Inflammatory macrophage treated with lipopolysaccharide for 1 hour (primary cell): ENCODE data around the gene GPATCH8.
"Not testable (repeated sequence)": the region's sequence is repeated elsewhere in the genome, so short reads cannot be mapped to it uniquely, and the experiment has no call there.

Experiments used
- DNase-seq, 2 donors: peaks; one replicate each; pipeline ENCODE4 v3.0.0-alpha.2; 2020 to 2022

The GPATCH8 gene

DNA sequence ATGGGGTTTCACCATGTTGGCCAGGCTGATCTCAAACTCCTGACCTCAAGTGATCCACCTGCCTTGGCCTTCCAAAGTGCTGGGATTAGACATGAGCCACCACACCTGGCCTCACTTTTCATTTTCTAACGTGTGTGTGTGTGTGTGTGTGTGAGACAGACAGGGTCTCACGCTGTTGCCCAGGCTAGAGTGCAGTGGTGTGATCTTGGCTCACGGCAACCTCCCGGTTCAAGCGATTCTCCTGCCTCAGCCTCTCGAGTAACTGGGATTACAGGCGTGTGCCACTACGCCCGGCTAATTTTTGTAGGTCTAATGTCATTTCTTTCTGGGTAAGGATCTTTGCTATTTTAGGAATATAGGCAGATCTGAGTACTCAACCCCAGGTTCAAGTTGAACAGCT, 109.1 kb downstream of the GPATCH8 start:
- not testable (repeated sequence) for DNase-seq

DNA sequence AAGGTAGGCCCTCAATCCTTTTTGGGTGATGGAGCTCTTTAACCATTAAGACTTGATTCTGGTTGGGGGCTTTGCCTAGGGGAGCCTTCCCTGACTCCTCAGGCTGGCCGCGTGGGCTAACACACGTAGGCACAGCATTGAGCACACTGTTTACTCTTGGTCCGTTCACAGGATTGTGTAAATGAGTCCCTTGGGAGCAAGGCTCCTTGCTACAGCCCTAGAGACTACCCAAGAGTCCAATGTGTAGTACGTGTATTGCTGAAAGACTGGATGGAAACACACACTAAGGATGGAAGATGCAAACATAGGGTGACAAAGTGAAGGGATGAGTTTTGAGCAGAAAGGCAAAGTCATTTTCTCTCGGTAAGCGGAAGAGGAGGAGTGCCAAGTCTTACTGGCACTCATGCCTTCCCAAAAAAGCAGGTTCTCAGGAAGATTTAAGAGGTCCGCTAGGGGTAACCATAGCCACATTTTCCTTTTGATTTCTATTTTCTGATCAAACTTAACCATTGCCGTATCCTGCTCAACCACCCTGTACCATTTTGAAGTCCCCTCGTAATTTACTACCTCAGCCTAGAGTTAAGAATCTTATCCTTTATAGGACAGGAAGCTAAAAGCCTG, 112.8 kb downstream of the GPATCH8 start:
- DNase-seq, result no peak

DNA sequence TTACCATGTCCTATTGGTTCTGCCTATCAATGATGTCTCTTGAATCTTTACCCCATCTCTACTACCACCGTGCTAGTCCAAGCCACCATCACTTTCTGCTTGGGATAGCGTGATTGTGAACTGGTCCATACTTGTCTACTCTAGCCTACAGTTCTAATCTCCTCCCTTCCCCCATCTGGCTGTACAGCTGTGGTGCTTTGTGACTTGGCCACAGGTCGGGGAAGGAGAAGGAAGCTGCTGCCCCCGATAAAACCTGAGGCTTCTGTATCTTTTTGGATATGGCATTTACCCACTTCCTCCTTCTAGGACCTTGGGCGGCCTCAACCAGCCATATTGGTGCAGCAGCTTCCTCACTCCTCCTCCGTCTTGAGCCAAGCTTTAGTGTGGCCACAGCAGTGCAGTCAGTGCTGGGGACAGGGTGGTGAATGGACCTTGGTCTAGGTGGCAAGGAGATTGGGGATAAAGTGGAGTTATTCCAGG, 113.4 kb downstream of the GPATCH8 start:
- peak; percentile 22 to 34 for DNase-seq

DNA sequence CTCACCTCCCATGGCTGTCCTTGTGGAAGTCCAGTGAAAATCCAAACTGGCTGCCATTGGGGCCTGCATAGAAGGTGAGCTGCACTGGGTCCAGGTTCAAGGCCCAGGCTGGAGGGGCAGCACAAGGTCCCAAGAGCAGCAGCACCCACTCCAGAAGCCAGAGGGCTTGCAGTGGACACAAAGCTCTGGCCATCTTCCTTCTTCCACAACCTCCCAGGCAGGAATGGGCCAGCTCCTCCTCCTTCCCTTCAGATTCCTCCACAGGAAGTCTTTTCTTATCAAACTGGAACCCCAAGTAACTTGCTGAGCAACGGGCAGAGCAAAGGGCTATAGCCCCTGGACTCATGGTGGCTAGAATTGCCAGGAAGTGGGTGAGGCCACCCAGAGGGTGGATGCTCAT, 113.9 kb downstream of the GPATCH8 start, which contains the start of gene ITGA2B:
ITGA2B (minus strand) TSS at position 369 of the 400 bp plus-strand sequence; CDS start at position 193, 176 bp downstream.
- DNase-seq, result no peak

DNA sequence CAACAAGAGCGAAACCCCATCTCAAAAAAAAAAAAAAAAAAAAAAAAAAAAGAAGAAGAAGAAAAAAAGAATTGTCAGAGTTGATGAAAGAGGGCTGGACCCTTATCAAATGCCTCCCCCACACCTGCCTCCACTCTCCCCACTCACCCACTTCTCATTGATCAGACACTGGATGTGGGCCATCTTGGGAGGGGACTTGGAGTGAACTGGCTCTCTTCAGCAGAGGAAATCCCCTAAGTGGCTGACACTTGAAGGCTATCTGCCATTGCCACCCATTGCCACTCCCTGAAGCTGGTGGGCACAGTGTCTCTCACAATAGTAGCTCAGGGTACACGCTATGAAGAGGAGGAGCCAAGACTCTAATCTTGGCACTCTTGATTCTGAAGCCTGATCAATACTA, 115.4 kb downstream of the GPATCH8 start:
- DNase-seq, result no peak

DNA sequence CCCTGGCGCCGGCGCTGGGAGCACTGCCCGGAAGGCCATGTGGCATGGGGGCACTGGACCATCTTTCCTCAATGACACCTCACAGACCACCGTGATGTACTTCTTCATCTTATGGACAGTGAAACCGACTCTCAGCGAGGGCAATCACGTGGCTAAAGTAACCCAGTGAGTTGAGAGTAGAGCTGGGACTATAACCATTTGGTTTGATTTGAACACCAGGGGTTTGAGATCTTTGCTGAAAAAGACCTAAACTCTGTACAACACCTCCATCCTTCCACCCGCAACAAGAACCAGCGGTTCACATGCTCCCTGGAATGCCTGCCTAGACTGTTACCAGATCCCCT, 117.1 kb downstream of the GPATCH8 start:
- DNase-seq, result no peak

DNA sequence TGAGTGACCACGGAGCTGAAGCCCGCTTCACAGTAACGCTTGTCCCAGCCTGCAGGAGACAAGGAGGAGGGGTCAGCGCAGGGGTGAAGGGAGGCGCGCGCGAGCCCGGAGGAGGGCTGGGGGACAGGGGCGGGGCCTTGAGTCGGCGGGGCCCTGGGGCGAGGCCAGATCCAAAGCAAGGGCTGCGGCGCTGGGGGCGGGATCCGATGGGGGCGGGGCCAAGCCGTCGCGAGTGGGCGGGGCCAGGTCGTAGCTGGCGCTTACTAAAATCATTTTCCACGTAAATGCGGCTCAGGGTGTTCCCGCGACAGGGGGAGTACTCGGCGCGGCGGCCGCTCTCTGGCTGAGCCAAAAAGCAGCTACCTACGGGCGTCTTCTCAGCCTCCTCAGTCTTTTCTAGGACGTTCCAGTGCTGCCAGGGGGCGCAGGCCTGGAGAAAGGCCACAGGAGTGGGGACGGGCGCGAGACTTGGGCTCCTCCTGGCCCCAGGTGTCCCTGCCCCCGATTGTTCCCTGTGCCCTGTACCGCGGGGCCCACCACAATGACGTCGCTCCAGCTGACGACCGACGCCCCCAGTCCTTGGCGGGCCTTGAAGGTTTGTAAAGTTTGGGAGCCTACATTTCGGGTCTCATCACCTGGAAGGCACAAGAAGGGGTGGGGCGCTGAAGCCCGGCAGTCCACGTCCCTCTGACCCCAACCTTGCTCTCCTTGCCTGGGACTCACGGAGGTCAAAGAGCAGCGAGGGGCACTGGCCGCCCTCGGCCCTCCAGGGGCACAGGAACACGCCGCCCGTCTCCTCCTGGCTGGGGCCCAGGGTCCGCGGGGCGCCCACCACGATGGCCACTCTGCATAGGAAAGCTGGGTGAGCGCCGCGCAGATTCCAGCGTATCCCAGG, 117.7 kb downstream of the GPATCH8 start:
- peak; percentile 60 to 77 for DNase-seq

DNA sequence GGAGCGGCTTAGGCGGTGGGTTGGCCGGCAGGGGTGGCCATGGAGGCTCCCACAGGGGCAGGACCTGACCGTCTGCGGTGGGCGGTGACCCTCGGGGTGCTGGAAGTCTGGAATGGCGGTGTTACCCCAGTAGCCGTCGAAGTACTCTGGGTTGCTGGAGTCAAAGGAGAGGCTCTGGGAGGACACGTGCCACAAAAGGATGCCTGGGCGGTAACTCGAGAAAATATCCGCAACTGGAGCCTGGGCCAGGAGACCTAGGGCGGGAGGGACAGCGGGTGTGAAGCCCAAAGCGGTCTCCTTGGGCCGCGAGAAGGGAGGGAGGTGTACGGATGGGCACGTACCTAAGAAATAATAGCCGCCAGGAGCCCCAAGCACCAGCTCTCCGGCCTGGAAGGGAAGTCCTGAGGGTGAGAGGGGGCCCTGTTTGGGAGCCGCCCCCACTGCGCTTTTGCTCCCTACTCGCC, 118.4 kb downstream of the GPATCH8 start:
- no peak for DNase-seq

DNA sequence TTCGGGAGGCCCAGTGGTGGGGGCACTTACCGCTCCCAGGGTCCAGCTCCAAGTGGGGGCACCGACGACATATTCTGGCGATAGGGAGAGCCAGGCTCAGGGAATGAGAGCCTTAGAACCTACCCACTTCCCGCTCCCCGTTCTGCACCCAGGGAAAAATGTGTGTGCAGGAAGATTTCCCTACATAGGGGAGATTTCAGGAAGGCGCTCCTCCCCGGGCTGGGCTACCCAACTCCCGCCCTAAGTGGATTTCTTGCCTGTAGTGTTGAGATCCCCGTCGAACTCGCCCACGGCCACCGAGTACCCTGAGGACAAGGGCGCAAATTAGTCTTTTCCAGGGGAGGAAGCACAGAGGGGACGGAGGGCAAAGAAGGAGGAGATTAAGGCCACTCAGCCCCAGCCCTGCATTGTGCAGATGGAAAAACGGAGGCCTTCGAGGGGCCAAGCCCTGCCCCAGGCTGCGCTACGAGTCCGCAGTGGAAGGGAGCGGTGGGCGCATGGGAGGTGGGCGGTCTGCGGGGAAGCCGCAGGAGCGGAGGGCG, 118.9 kb downstream of the GPATCH8 start:
- DNase-seq, result no peak

DNA sequence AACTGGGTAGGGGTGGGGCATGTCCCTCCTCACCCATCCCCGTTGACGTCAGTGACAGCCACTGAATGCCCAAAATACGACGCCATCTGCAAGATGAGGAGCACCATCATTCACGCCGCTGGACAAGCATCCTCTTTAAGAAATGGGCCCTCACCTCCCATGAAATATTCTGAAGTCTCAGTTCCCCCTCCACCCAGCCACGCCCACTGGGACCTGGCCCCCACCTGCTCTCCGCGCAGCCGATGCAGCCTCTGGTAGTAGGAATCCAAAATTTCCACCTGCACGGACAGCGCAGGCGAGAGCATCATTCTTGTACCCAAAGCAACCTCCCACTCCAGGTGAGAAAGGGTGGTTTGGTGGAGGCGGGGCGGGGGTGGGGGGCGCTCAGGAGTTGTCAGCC, 119.3 kb downstream of the GPATCH8 start:
- DNase-seq, result no peak

DNA sequence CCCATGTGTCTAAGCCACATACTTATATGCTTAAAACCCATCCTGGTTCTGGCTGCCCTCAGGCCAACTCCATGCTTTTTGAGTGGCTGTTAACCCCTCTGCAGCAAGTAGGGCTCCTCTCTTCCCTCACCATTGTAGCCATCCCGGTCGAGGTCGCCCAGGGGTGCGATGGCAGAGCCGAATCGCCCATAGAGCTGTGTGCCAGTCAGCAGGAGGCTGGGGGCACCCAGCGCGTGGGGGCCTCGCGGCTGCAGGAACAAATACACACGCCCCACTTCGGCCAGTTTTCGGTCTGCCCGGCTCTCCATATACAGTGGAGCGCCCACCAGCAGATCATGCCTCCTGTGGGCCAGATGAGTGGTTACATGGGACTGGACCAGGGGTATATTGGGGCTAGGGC, 119.8 kb downstream of the GPATCH8 start:
- no peak for DNase-seq

DNA sequence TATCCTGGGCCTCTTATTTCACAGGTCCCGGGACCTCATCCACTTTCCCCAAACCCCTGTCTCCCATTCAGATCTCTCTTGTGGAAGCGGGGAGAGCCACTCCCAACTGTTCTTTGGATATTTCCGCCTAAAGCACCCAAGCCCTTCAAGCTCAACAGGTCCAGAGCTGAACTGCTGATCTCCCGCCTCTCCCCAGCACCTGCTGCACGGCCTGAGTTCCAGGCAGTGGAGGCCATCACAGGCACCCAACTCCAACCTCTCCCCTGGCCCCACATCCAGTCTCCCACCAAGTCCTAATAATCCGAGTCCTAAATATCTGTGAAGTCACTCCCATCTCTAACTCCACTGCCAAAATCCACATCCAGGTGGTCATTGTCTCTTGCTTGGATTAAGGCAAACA, 120.3 kb downstream of the GPATCH8 start:
- no peak for DNase-seq

DNA sequence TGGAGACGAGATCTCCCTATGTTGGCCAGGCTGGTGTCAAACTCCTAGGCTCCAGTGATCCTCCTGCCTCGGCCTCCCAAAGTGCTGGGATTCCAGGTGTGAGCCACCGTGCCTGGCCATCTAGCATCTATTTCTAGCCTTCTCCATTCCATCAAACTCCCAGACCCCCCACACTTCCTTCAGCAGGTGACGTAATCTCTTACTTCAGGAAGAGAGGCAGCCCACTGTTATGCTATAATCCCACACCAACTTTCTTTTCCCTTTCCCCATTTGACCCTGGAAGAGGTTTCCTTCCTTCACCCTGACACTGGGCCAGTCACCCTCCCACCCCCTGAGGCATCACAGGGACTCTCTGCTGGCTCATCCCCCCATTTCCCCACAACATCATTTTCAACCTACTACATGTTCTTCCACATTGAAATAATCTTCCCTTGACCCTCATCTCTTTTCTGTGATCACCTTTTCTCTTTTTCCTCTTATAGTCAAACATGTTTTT, 121.3 kb downstream of the GPATCH8 start:
- DNase-seq, result peak; percentile 10 to 55

DNA sequence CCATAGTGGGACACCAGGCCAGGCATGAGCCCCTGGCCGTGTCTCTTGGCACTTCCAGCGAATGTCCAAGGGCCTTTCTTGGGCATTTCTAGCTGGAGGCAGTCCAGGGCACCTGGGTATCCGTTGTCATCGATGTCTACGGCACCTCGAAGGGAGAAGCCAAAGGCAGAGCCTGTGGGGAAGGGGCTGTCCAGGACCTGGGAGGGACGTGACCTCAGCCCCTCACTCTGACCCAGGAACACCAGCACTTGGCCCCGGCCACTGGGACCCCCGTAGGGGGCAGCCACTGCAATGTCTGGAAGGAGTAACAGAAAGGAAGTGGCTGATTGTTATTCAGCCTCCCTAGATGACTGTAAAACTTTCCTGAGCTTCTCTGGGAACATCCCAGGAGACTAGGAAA, 122.4 kb downstream of the GPATCH8 start:
- no peak for DNase-seq

DNA sequence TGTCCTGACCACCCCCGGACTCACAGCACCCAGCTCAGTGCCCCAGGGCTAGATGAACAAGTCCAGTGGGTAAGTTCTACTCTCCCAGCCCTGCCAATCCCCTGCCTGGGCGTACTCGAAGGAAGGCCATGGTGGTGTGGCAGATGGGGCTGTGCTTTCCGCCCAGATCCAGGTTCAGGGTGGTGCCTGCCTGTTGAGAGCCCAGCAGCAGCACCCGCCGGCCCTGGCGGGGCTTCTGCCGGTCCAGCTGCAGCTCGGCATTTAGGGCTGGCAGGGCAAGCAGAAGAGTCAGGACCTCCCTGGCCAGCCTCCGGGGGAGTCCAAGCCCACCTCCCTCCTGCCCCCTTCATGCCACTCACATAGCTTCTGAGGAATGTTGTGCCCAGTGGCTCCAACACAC, 123.3 kb downstream of the GPATCH8 start:
- DNase-seq, result no peak

DNA sequence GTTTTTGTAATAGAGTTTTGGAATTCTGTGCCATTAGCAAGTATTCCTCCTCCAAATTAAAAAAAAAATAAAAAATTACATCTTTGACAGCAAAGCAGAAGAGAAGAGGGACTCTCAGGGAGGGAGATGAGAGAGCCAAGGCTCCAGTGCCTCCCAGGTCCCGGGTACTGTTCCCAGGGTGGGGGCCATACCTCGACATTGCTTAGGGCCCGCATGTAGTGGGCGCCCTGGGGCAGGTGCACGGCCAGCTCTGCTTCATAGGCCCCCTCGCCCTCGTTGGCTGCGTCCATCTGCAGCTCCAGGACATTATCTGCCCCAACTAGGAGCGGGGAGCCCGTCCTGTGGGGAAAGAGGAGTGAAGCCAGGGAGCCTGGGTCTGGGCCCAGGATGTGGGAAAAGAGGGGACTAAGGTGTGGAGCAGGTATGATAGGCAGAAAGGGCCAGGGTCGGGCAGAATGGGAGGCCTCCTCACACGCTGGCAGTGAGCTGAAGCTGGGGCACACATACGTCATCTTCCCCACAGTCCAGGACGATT, 125.0 kb downstream of the GPATCH8 start:
- DNase-seq, result no peak

DNA sequence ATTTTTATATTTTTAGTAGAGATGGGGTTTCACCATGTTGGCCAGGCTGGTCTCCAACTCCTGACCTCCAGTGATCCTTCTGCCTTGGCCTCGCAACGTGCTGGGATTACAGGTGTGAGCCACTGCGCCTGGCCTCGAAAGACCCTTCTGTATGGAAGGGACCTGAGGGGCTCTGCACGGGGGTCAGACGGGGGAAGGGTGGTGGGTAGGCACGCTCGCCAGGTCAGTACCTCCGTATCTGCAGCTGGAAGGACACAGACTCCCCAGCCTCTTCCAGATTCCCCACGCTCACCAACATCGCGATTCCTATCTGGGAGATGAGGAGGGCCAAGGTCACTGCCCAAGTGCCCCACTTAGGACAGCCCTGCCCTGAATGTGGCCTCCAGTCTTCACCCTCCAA, 126.4 kb downstream of the GPATCH8 start:
- no peak for DNase-seq

DNA sequence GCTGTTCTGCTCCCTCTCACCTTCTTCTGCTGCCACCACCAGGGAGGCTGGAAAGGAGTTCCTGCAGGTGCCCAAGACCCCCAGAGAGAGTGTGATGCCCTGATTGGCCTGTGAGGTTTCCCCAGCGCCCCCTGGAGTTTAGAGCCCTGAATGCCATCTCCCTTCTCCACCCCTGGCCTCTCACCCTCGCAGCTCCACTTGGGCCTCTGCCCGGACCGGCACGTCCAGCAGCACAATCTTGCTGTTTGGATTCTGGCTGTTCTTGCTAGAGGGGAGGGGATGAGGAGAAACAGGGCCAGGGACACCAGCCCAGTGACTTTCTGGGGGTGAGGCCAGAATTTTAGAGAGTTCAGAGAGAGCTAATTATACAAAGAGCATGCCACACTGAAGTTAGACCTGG, 127.1 kb downstream of the GPATCH8 start:
- peak in 1 of 2 donors; percentile 40 for DNase-seq

DNA sequence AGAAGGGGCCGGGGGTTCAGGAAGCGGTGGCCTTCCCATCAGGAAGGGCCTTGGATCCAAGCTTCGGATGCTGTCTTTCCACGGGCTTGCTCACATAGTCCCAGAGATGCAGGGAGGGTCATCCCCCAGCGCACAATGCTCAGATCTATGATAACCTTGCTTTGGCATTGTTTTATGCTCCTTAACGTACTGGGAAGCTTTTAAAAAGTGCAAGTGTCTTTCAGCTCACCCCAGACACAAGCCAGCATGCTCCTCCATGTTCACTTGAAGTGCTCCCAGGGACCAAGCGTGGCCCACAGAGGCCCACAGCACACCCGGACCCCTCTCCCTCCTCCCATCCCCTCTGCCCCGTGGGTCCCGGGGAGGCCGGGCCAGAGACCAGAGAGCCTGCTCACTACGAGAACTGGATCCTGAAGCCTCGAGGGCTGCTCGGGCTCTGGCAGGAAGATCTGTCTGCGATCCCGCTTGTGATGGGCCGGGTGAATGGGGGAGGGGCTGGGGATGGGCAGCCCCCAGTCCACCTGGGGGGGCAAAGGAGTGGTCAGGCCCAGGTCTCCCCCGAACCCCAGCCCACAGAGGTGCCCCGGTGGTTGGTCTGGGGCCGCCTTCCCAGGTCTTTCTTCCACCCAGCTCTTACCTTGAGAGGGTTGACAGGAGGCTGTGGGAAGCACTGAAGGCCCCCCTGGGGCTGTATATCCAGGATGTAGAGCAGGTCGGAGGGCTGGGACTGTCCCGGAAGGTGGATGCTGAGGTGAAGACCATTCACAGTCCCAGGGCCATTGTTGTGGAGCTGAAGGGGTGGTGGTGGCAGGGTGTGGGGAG, 127.8 kb downstream of the GPATCH8 start:
- no peak for DNase-seq

DNA sequence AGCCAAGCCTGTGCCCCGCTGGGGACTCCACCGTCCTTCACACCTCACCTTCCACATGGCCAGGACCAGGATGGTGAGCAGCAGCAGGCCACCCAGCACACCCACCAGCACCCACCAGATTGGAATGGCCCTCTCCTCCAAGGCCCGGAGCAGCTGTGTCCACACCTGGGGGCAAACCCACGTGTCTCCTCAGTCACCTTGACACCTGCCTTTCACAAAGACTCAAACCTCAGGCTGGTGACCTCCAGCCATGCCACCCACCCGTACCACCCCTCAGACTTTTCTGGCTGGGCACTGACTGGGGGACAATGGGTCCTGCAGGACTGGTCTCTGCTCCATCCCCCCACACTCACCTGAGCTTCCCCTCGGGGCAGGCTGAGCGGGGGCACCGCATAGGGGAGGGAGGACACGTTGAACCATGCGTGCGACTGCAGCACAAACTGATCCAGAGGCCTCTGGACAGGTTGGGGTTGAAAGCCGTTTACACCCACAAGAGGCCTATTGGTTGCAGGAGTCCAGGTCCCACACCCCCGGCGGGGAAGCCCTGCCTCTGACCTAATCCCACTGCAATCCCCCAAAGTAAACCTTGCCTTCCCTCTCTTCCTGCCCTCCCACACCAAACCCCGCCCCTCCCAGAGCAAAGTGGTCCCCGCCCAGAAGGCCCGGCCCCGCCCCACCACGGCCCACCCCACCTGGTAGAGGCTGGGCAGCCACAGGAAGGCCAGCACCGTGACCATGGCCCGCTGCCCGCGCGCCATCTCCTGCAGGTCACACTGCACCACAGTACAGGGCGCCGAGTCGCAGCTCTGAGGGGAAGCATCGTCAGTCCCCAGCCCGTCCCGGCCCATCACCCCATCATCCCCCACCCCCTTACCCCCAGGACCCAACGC, 128.7 kb downstream of the GPATCH8 start:
- peak in 1 of 2 donors; percentile 50 for DNase-seq

DNA sequence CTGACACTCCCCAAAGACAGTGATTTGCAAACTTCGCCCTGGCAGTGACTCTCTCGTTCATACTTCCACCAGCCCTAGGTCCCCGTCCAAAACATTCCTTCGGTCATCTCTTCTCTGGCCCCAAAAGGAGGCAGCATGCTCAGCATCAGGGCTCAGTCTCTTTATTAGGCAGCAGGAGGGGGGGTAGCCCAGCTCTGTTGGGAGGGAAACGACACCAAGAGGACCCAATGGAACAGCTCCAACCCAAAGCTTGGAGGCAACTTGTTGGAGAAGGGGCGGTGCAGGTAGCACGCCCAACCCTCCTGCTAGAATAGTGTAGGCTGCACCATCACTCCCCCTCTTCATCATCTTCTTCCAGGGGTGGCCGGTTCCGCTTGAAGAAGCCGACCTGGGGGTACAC, 131.2 kb downstream of the GPATCH8 start:
- DNase-seq, result no peak
